SK-N-MC (cell line): ENCODE data around the gene RPS6KA3.

ENCODE experiments used
- EZH2 ChIP-seq: fragments of 200-600 bp; sonication (generic); IDR thresholded peaks from one replicate; pipeline ENCODE4 v1.6.1; 2017; ENCODE audit warnings: antibody characterized with exemption
- FOXP2 ChIP-seq: optimal IDR thresholded peaks from 2 replicates; pipeline ENCODE3; 2011; ENCODE audit warnings: mild to moderate bottlenecking, moderate library complexity; ENCODE audit not compliant: insufficient read depth; ENCODE audit errors: extremely low read length, control extremely low read depth
- POLR2AphosphoS5 ChIP-seq: IDR thresholded peaks from 2 replicates; pipeline ENCODE4 v1.6.1; 2012; ENCODE audit warnings: mild to moderate bottlenecking, low read depth, low read length, borderline replicate concordance

GRCh38 chrX:20144491-20144890, 122.2 kb downstream of the RPS6KA3 start:
- no peak for TF ChIP-seq POLR2AphosphoS5
- TF ChIP-seq EZH2, result no peak
- TF ChIP-seq FOXP2, result no peak
